Limb (tissue), 2 donors: ENCODE results near the gene DNAJB4.

Experiments
- DNase-seq, 2 donors: peaks; one replicate each; pipeline ENCODE4 v3.0.0-alpha.2; 2016; ENCODE audit errors: extremely low spot score in 2 of 2

Gene DNAJB4

GRCh38 chr1:78036450-78036849 lies 31.7 kb downstream of the DNAJB4 start:
- DNase-seq, result no peak

DNA sequence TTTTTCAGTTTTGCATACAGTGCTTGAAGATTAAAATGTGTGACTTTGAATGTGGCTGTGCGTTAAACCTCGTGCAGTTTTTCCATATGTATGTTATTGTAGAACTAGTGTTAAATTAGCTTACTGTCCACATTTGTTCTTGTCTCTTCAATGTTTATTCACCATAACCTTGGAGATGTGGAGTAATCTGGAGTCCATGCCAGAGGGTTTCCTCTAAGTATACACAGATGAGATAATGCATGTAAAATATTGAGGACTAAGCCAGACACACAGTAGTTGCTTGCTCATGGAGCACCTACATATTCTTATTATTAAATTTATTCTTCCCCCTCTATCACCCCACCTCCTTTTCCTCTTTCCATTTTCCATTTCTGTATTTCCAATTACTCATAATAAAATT lies 33.3 kb downstream of the DNAJB4 start:
- DNase-seq, result no peak

DNA sequence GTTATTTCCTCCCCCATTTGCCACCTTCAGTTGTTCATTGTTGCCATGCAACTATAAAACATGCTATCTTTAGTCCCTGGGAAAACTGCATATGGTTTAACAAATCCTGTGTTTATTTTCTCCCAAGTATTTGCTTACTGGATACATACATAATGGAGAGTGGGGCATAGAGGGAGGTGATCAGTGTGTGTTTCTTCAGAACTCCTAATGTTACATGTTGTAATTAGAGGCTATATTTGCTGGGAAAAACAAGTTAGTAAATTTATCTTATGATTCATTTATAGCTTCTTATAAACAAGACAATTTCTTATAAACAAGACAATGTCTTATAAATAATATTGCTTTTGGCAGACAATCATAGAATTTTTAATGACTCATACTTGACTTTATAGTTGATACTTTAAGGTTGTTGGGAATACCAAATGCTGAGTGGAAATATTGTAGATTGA lies 33.8 kb downstream of the DNAJB4 start:
- no peak for DNase-seq

DNA sequence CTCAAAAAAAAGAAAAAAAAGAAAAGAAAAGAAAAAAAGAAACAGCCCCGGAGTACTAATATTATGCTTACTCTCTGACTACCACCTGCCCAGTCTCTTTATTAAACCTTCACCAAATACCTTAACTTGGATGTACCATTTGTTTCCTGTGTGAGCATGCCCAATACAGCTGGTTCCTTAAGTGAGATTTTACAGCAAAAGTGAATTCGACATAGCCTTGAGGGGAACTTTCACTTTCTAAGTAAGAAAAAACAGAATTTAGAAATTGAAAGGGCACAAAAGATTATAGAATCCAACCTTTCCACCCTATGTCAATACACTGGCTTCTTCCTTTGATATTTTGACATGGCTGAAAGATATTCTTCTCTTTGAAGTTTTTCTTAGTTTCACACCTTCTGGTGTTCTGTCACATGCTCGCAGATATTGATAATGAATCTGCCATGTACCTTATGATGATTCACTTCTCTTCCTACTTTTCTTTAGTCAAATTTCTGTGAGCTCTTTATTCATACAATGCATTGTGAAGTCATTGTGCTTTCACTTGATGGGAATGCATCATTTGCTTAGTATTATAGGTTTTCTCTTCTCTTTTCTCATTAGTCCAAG lies 35.8 kb downstream of the DNAJB4 start:
- no peak for DNase-seq

DNA sequence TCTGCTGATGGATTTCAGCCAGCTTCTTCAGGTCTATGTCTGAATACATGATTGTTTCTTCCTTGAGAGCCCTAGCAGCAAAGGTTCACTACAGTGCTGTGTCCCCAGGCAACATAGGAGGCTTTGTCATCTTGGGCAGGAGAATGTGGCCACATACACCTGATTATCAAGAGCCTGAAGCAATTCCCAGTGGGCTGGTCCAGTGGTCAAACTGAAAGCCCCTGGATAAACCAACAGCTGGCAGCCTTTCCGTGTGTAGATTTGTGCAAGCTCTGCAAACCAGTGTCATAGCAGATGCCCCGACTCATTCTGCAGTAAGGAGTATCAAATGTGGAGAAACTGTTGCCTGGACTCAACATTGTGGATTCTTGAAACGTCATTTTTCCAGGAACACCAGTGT lies 38.7 kb downstream of the DNAJB4 start:
- no peak for DNase-seq

- DNase-seq, result no peak
Observed at GRCh38 chr1:78044796-78045562, 40.2 kb downstream of the DNAJB4 start.

GRCh38 chr1:78045563-78045925 lies 40.8 kb downstream of the DNAJB4 start:
- DNase-seq, result peak in 1 of 2 donors; percentile 40

DNA sequence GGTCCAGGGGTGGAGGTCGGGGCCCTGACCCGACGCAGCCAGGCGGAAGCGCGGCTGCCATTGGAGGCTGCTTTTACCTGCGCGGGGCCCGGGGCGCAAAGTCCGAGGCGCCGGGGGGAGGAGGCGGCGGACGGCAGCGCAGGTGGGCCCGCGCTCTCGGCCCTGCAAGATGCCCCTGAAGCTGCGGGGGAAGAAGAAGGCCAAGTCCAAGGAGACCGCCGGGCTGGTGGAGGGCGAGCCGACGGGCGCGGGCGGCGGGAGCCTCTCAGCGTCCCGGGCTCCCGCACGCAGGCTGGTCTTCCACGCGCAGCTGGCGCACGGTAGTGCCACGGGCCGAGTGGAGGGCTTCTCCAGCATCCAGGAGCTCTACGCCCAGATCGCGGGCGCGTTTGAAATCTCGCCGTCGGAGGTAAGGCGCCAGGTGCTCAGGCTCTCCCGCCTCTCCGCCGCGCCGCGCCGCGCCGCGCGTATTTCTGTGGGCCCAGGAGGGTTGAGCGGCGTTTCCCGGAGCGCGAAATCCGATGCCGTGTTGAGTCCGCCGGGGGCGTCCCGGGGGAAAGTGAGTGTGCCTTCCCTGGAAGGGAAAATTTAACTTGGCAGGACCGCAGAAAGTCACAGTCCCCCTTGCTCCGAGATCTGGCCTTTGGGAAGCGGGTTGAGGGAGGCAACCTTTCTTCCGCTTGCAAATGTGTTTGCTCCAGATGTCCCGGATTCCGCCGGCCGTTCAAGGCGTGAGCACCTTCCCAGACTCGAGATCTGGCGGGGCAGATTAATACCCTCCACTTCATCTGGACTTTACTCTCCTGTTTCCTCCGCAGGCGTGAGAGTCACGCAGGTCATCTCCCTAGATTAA lies 41.4 kb downstream of the DNAJB4 start, which contains the start of gene GIPC2:
GIPC2 (plus strand) TSS at position 41 of the 853 bp plus-strand sequence; CDS start at position 170, 129 bp downstream.
- peak in 1 of 2 donors; percentile 59 for DNase-seq

DNA sequence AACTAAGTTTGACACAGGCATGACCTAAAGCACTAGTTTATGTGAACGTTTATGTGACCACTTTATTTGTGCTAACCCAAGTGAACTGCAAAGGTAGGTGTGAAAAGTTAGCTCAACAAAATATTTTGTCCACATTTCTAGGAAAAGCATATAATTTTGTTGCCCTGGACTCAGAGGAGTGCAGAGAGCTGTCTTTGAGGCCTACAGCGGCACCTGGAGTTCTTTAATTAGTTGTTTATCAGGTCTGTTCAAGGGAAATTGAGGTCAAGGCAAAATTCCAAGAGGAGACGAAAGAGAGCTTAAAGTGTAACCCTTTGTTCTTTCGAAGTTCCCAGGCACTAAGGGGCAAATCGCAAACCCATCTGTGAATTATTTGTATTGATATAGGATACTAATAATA lies 42.4 kb downstream of the DNAJB4 start:
- no peak for DNase-seq

DNA sequence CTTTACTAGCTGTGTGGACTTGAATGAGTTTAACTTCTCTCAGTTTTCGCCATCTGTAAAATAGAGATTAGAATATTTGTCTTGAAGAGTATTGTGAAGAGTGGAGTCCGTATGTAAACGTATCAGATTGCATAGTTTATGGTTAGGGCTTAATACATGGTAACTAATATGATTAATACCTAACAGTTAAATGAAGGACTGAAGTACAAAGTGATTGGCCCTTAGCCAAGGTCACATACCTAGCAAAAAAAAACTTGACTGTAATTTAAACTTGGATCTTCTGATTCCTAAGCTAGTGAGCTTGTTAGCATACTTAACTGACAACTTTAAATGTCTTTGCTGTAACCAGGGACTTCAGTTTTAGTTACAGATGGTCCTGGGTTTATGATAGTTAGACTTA lies 42.9 kb downstream of the DNAJB4 start:
- DNase-seq, result no peak

DNA sequence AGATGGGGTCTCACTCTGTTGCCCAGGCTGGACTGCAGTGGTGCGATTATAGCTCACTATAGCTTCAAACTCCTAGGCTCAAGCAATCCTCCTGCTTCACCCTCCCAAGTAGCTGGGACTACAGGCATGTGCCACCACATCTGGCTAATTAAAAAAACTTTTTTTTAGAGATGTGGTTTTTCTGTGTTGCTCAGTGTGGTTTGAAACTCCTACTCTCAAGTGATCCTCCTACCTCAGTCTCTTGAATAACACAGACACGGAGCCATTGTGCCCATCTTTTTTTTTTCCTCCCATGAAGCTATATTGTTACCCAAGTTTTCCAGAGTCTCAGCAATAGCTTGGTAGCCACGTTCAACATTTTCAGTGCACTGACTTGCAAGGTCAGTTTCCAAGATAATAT lies 43.7 kb downstream of the DNAJB4 start:
- no peak for DNase-seq

- no peak for DNase-seq
Observed at GRCh38 chr1:78049396-78049795, 44.7 kb downstream of the DNAJB4 start.

- DNase-seq, result no peak
Observed at GRCh38 chr1:78051005-78051404, 46.3 kb downstream of the DNAJB4 start.

DNA sequence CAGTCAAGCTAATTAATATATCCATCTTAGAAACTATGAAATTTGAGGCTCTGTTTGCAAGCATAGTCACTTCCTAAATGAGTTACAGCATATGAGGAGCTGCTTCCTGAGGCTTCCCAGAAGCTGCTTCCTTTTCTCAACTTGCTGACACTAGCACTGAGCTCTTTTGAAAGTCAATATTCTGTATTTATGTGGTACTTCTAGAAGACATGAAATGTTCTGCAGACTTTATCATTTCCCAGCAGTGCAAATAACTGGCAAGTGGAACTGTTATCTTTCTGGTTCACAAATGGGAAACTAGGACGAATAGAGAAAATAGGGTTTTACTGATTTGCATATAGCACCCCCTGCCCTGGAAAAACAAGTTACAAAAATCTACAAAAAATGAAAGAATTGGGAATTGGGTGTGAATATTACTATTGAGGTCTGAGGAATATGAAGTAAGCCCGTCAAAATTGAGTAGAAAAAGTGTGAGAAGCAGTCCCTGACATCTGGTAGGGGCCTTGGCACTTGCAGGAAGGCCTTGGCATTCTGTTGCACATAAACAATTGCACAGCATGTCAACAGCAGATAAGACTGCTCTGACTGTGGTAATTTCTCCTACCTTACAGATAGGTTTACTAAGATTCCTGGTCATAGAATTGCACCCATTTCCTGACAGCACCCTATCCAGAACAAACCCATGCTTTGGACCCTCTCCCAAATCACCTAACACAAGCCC lies 48.1 kb downstream of the DNAJB4 start:
- no peak for DNase-seq

- DNase-seq, result no peak
Observed at GRCh38 chr1:78053498-78053897, 48.8 kb downstream of the DNAJB4 start.

- no peak for DNase-seq
Observed at GRCh38 chr1:78054559-78054958, 49.8 kb downstream of the DNAJB4 start.

- DNase-seq, result no peak
Observed at GRCh38 chr1:78054972-78055371, 50.2 kb downstream of the DNAJB4 start.

- no peak for DNase-seq
Observed at GRCh38 chr1:78055565-78056132, 50.9 kb downstream of the DNAJB4 start.

- DNase-seq, result no peak
Observed at GRCh38 chr1:78058670-78059069, 53.9 kb downstream of the DNAJB4 start.

- DNase-seq, result no peak
Observed at GRCh38 chr1:78060857-78061563, 56.3 kb downstream of the DNAJB4 start.
